H1 (cell line): ENCODE data around the gene ITGA3. TPM values are rescaled to one million over a fixed set of nuclear protein-coding genes. Genes with fewer than 3 reads are reported as not detected.

Experiments used
- ATF2 ChIP-seq: IDR thresholded peaks from 2 replicates; pipeline ENCODE4 v1.6.1; 2012; ENCODE audit warnings: low read length, inconsistent platforms
- CTCF ChIP-seq, 3 experiments: IDR thresholded peaks; 1 replicate in 2 of 3; 2 replicates in 1 of 3; pipeline versions ENCODE4 v1.5.1 to v1.6.1; 2011; ENCODE audit warnings: low read length in 3 of 3, mild to moderate bottlenecking in 3 of 3, inconsistent platforms in 2 of 3, low read depth in 1 of 3, moderate library complexity in 1 of 3; ENCODE audit not compliant: insufficient read depth in 1 of 3; ENCODE audit errors: control extremely low read depth in 1 of 3
- FOSL1 ChIP-seq: IDR thresholded peaks from 2 replicates; pipeline ENCODE4 v1.6.1; 2011; ENCODE audit warnings: mild to moderate bottlenecking, low read depth, low read length, moderate library complexity; ENCODE audit not compliant: insufficient read depth
- polyA plus RNA-seq, 7 experiments: library from polyadenylated mRNA; depleted of rRNA in 3 of 7; stranded (reverse) in 5 of 7; unstranded in 2 of 7; fragments of >200 nt in 5 of 7; fragments of 200-250 nt in 2 of 7; gene quantifications; 1 replicate in 5 of 7; 2 replicates in 1 of 7; 4 replicates in 1 of 7; pipeline versions ENCODE4 v1.2.1 to v1.2.3, GENCODE V29; 2011 to 2013; ENCODE audit warnings: missing spikeins in 2 of 7, mixed read lengths in 2 of 7
- total RNA-seq: library from RNA; stranded (reverse); fragmentation: NEBNext Ultra II Directional; extraction: Animal tissue kit (Norgen Biotek cat#: 25700); gene quantifications from 2 replicates; pipeline ENCODE4 v1.2.1, GENCODE V29; 2021
- TF ChIP-seq, protein P1 (sequence below): IDR thresholded peaks from 2 replicates; pipeline ENCODE4 v1.6.1; 2011; ENCODE audit warnings: low read depth, mild to moderate bottlenecking, low read length; ENCODE audit not compliant: insufficient read depth

ITGA3 gene
- total and polyA plus RNA-seq, 2 of the 8 experiments (the other 6 are each of a cell fraction or from before 2014, with no cell fraction given), result 24.0 to 24.2 TPM

GRCh38 chr17:50090971-50091917 lies 35.3 kb downstream of the ITGA3 start (continued):
- TF ChIP-seq ATF2 (no peak), CTCF (IDR thresholded peaks at IDR 0.05; ENCODE audit: control extremely low read depth in 1 of 3, insufficient read depth in 1 of 3, low read depth in 1 of 3, low read length in 3 of 3) (no peak), FOSL1 (no peak)
- TF ChIP-seq, protein P1, sequence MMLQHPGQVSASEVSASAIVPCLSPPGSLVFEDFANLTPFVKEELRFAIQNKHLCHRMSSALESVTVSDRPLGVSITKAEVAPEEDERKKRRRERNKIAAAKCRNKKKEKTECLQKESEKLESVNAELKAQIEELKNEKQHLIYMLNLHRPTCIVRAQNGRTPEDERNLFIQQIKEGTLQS, result no peak
